NCI-H1694 (cell line): ENCODE data around the gene SPHK1.

ENCODE experiments used
- DNase-seq: peaks from one replicate; lab custom pipeline; 2025; lab: John Stamatoyannopoulos, UW

SPHK1 gene

GRCh38 chr17:76407509-76407908 is 23.1 kb downstream of the SPHK1 start:
- DNase-seq, result no peak

- DNase-seq, result peak; percentile 61
Observed at GRCh38 chr17:76408037-76408849, 23.8 kb downstream of the SPHK1 start.

- DNase-seq, result no peak
Observed at GRCh38 chr17:76410328-76410965, 26.0 kb downstream of the SPHK1 start.

- DNase-seq, result no peak
Observed at GRCh38 chr17:76411247-76411646, 26.8 kb downstream of the SPHK1 start.

GRCh38 chr17:76414334-76415295 is 30.2 kb downstream of the SPHK1 start:
- peak; percentile 82 for DNase-seq

GRCh38 chr17:76415786-76416185 is 31.4 kb downstream of the SPHK1 start:
- DNase-seq, result no peak

GRCh38 chr17:76416457-76416856 is 32.0 kb downstream of the SPHK1 start:
- DNase-seq, result no peak

GRCh38 chr17:76416899-76417298 is 32.5 kb downstream of the SPHK1 start:
- DNase-seq, result no peak

GRCh38 chr17:76417499-76418143 is 33.2 kb downstream of the SPHK1 start:
- DNase-seq, result no peak

- no peak for DNase-seq
Observed at GRCh38 chr17:76419576-76420260, 35.3 kb downstream of the SPHK1 start.

- DNase-seq, result no peak
Observed at GRCh38 chr17:76420356-76421043, 36.1 kb downstream of the SPHK1 start.

- no peak for DNase-seq
Observed at GRCh38 chr17:76421044-76421407, 36.6 kb downstream of the SPHK1 start.

- DNase-seq, result no peak
Observed at GRCh38 chr17:76422406-76422805, 38.0 kb downstream of the SPHK1 start.

- no peak for DNase-seq
Observed at GRCh38 chr17:76422860-76423259, 38.5 kb downstream of the SPHK1 start.

GRCh38 chr17:76426853-76427252 is 42.4 kb downstream of the SPHK1 start:
- no peak for DNase-seq

GRCh38 chr17:76427501-76428231 is 43.3 kb downstream of the SPHK1 start:
- no peak for DNase-seq

GRCh38 chr17:76428511-76428910 is 44.1 kb downstream of the SPHK1 start:
- no peak for DNase-seq

GRCh38 chr17:76431509-76431908 is 47.1 kb downstream of the SPHK1 start:
- no peak for DNase-seq

- DNase-seq, result no peak
Observed at GRCh38 chr17:76432004-76432403, 47.6 kb downstream of the SPHK1 start.

- DNase-seq, result peak; percentile 20
Observed at GRCh38 chr17:76432712-76433336, 48.4 kb downstream of the SPHK1 start.
